ENCODE results near the gene MAP2K4. TPM values are rescaled to one million over a fixed set of nuclear protein-coding genes. Genes with fewer than 3 reads are reported as not detected.

MAP2K4 gene
- total and polyA plus RNA-seq, 2 of the 8 experiments (the other 6 are each of a cell fraction or from before 2014, with no cell fraction given) = 14.2 to 37.3 TPM

DNA sequence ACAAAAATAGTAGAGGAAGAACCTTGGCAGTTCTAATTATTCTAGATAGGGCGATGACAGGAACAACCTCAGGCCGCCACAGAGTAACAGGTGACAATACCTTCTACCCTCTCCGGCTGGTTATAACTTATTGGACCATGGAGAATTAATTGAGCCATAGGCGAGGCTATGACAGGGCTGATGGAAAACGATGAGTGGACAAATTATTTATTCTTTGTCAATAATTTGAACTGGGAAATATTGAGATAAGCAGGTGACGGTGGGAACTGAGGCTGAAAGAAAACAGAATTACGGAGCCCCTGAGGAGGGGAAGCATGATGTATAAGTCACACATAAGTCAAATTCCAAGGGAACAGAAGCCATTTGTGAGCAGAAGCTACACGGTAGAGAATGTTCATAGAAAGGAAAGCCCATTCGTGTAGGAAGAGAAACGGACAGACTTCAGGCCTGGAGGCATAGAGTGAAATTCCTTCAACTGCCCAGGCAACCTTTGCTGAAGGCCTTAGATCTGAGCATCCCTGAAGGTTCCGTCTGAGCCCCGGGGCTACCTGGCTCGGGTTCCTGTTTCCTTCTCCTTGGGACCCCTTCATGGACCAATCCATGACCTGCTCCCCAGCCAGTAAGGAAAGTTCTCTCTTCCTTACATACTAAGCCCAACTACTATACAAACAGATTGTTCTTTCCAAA lies 158.1 kb downstream of the MAP2K4 start:
- Histone ChIP-seq H3K4me3 (ENCODE audit: extremely low read depth in 1 of 4, insufficient read depth in 2 of 4, low read depth in 3 of 4, low read length in 4 of 4) (no peak overlapping the region), H3K27me3 (replicated peaks in 1 of 4; ENCODE audit: control insufficient read depth in 3 of 4, extremely low read depth in 1 of 4, insufficient read depth in 3 of 4, low read length in 3 of 4) (no peaks in the 10 kb centered on the region), H2BK5ac (ENCODE audit: low read depth, low read length) (no peak overlapping the region), H2AFZ (ENCODE audit: low read length) (no peak overlapping the region), H3K9me3 (ENCODE audit: insufficient read depth in 2 of 2, low read depth in 1 of 2, low read length in 1 of 2) (no peaks in the 10 kb centered on the region), H3K79me1 (ENCODE audit: low read depth, low read length) (no peaks in the 10 kb centered on the region), H2AK5ac (ENCODE audit: low read depth, low read length) (no peak overlapping the region), H3K36me3 (ENCODE audit: control insufficient read depth in 2 of 4, insufficient read depth in 4 of 4, low read length in 3 of 4) (no peaks in the 10 kb centered on the region), H3K14ac (ENCODE audit: insufficient read length) (no peak overlapping the region), H3K27ac (ENCODE audit: low read depth, low read length) (no peak overlapping the region), H4K91ac (replicated peaks; ENCODE audit: insufficient read length, low read length) (no peak overlapping the region), H3K18ac (ENCODE audit: extremely low read depth, low read length) (no peak overlapping the region), H2BK20ac (ENCODE audit: low read length) (no peak overlapping the region), H4K5ac (ENCODE audit: insufficient read length, low read depth, low read length) (no peak overlapping the region), H2BK15ac (ENCODE audit: low read length) (no peak overlapping the region), H3K56ac (replicated peaks; ENCODE audit: insufficient read length, low read depth, low read length) (no peak overlapping the region), H2BK120ac (replicated peaks; ENCODE audit: low read depth, low read length) (no peak overlapping the region), H3K4me2 (ENCODE audit: insufficient read depth in 1 of 2, low read depth in 2 of 2, low read length in 2 of 2) (no peak overlapping the region), H3K4ac (replicated peaks; ENCODE audit: insufficient read length, low read depth, low read length) (no peak overlapping the region), H4K20me1 (replicated peaks in 1 of 2; ENCODE audit: control insufficient read depth in 1 of 2, insufficient read depth in 2 of 2, low read length in 2 of 2) (no peaks in the 10 kb centered on the region), H4K8ac (ENCODE audit: extremely low read depth, insufficient read depth, low read length) (no peak overlapping the region), H3K4me1 (replicated peaks in 1 of 4; ENCODE audit: control insufficient read depth in 3 of 4, insufficient read depth in 4 of 4, low read length in 3 of 4) (no peaks in the 10 kb centered on the region; a peak in 1 of 7 replicates), H3K79me2 (ENCODE audit: control insufficient read depth in 1 of 2, insufficient read depth in 2 of 2, low read length in 2 of 2) (no peaks in the 10 kb centered on the region), H2BK12ac (ENCODE audit: low read depth, low read length) (no peak overlapping the region), H3K23ac (ENCODE audit: insufficient read length) (no peak overlapping the region), H3K9ac (replicated peaks in 1 of 4; ENCODE audit: extremely low read depth in 1 of 4, low read depth in 3 of 4, low read length in 3 of 4) (no peak overlapping the region), H3K23me2 (ENCODE audit: low read depth, low read length) (no peaks in the 10 kb centered on the region)
- ChIA-PET CTCF (ENCODE audit: partially characterized antibody) (interaction anchor here (1.1 kb wide), 1 partner anchor 488 kb away, joined by 3 read pairs; no protein-coding TSS in a partner anchor), POLR2A (ENCODE audit: partially characterized antibody) (no interaction called here)
- 88% methylated on average over 13 of the region's 13 CpGs; no CpG with 5 or more reads in 1 of the 2 experiments for WGBS, 2 experiments (ENCODE audit: extremely low coverage in 1 of 2, insufficient coverage in 1 of 2, insufficient read length in 1 of 2, insufficient replicate concordance in 2 of 2, low coverage in 1 of 2, low lambda C conversion rate in 2 of 2, missing lambda C conversion rate in 1 of 2)
- no peak for FAIRE-seq
- no peak for DNase-seq (ENCODE audit: low read depth in 1 of 2, low spot score in 2 of 2)
- TF ChIP-seq CEBPB (IDR thresholded peaks at IDR 0.05; ENCODE audit: low read depth, low read length) = no peak
- TF ChIP-seq SP2 (IDR thresholded peaks at IDR 0.05; ENCODE audit: low read length) = no peak
- no peak for TF ChIP-seq SUZ12 (IDR thresholded peaks at IDR 0.05; ENCODE audit: low read length)
- TF ChIP-seq, protein P1, sequence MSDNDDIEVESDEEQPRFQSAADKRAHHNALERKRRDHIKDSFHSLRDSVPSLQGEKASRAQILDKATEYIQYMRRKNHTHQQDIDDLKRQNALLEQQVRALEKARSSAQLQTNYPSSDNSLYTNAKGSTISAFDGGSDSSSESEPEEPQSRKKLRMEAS (IDR thresholded peaks at IDR 0.05) = no peak
- no peak for TF ChIP-seq SIRT6 (IDR thresholded peaks at IDR 0.05; ENCODE audit: low read length)
- TF ChIP-seq SIN3A (conservative IDR thresholded peaks at IDR 0.05 in 1 of 2, IDR thresholded peaks at IDR 0.05 in 1 of 2; ENCODE audit: low read depth in 1 of 2, low read length in 2 of 2) = no peak
- TF ChIP-seq, protein P2, sequence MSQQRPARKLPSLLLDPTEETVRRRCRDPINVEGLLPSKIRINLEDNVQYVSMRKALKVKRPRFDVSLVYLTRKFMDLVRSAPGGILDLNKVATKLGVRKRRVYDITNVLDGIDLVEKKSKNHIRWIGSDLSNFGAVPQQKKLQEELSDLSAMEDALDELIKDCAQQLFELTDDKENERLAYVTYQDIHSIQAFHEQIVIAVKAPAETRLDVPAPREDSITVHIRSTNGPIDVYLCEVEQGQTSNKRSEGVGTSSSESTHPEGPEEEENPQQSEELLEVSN (IDR thresholded peaks at IDR 0.05) = no peak
- no peak for TF ChIP-seq POU5F1 (IDR thresholded peaks at IDR 0.05; ENCODE audit: low read depth, low read length)
- TF ChIP-seq SRF (IDR thresholded peaks at IDR 0.05; ENCODE audit: low read depth, low read length) = no peak
- TF ChIP-seq, protein P3, sequence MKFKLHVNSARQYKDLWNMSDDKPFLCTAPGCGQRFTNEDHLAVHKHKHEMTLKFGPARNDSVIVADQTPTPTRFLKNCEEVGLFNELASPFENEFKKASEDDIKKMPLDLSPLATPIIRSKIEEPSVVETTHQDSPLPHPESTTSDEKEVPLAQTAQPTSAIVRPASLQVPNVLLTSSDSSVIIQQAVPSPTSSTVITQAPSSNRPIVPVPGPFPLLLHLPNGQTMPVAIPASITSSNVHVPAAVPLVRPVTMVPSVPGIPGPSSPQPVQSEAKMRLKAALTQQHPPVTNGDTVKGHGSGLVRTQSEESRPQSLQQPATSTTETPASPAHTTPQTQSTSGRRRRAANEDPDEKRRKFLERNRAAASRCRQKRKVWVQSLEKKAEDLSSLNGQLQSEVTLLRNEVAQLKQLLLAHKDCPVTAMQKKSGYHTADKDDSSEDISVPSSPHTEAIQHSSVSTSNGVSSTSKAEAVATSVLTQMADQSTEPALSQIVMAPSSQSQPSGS (IDR thresholded peaks at IDR 0.05; ENCODE audit: low read length) = no peak
- no peak for TF ChIP-seq EGR1 (IDR thresholded peaks at IDR 0.05; ENCODE audit: borderline replicate concordance, low read depth, low read length)
